IMR-90 (cell line): ENCODE measurements around the gene MAD2L2. TPM values are rescaled to one million over a fixed set of nuclear protein-coding genes. Genes with fewer than 3 reads are reported as not detected.

Experiments used
- ATAC-seq: fragments of 200-7000 bp; cut with Tn5 transposase; 2 replicates; pipeline ENCODE4 v1.9.1; 2020; ENCODE audit warnings: low read depth, mild to moderate bottlenecking, moderate library complexity
- BruUV-seq: library from RNA; stranded (reverse); fragments of 400-500 nt; replicated peaks from 2 replicates; lab custom pipeline; 2021; lab: Mats Ljungman, UMichigan
- CTCF ChIA-PET: fragments of 300-600 bp; formaldehyde crosslinking; extraction: SDS; loops from one replicate; lab custom pipeline; 2021; ENCODE audit warnings: antibody characterized with exemption; lab: Yijun Ruan, JAX
- POLR2A ChIA-PET: fragments of 300-600 bp; sonication (Branson Sonifier 250); formaldehyde crosslinking; loops from one replicate; lab custom pipeline; 2022; ENCODE audit warnings: antibody characterized with exemption; ENCODE audit not compliant: unreplicated experiment; lab: Charles Lee
- DNase-seq: peaks from one replicate; pipeline ENCODE4 v3.0.0; 2013
- H2AFZ ChIP-seq: replicated peaks from 2 replicates; pipeline ENCODE3; 2013; ENCODE audit warnings: low read length, mild to moderate bottlenecking; ENCODE audit not compliant: poor library complexity
- H2AK5ac ChIP-seq: 2 replicates; pipeline ENCODE4 v1.6.1; 2013; ENCODE audit warnings: low read depth, low read length, inconsistent platforms
- H2AK9ac ChIP-seq: replicated peaks from 2 replicates; pipeline ENCODE3; 2013; ENCODE audit warnings: mild to moderate bottlenecking, low read depth, low read length, moderate library complexity; ENCODE audit not compliant: poor library complexity
- H2BK120ac ChIP-seq: 2 replicates; pipeline ENCODE4 v1.6.1; 2013; ENCODE audit warnings: low read depth, low read length, inconsistent platforms
- H2BK15ac ChIP-seq: 3 replicates; pipeline ENCODE4 v1.6.1; 2013; ENCODE audit warnings: low read depth, low read length, inconsistent platforms
- H2BK20ac ChIP-seq: 2 replicates; pipeline ENCODE4 v1.6.1; 2013; ENCODE audit warnings: low read depth, mild to moderate bottlenecking, inconsistent platforms, low read length, moderate library complexity
- H2BK5ac ChIP-seq: 2 replicates; pipeline ENCODE4 v1.6.1; 2013; ENCODE audit warnings: mild to moderate bottlenecking, low read depth, low read length, inconsistent platforms; ENCODE audit not compliant: poor library complexity, severe bottlenecking
- H3K14ac ChIP-seq: replicated peaks from 2 replicates; pipeline ENCODE4 v1.6.1; 2013; ENCODE audit warnings: low read depth, low read length, inconsistent platforms
- H3K18ac ChIP-seq: 2 replicates; pipeline ENCODE4 v1.6.1; 2013; ENCODE audit warnings: low read depth, low read length, control low read depth
- H3K23ac ChIP-seq: 2 replicates; pipeline ENCODE4 v1.6.1; 2013; ENCODE audit warnings: low read depth, low read length, inconsistent platforms
- H3K27ac ChIP-seq: 2 replicates; pipeline ENCODE4 v1.5.1; 2013; ENCODE audit warnings: mild to moderate bottlenecking, control low read depth, low read length; ENCODE audit not compliant: insufficient read depth
- H3K27me3 ChIP-seq: 2 replicates; pipeline ENCODE4 v1.6.1; 2013; ENCODE audit warnings: low read length; ENCODE audit not compliant: control insufficient read depth, insufficient read depth
- H3K36me3 ChIP-seq: 2 replicates; pipeline ENCODE4 v1.6.1; 2013; ENCODE audit warnings: low read length, mixed read lengths; ENCODE audit not compliant: control insufficient read depth, insufficient read depth
- H3K4ac ChIP-seq: 2 replicates; pipeline ENCODE4 v1.6.1; 2013; ENCODE audit warnings: low read depth, low read length, inconsistent platforms
- H3K4me1 ChIP-seq: 2 replicates; pipeline ENCODE4 v1.6.1; 2013; ENCODE audit warnings: low read length, mixed read lengths; ENCODE audit not compliant: control insufficient read depth, insufficient read depth
- H3K4me2 ChIP-seq: 2 replicates; pipeline ENCODE4 v1.6.1; 2013; ENCODE audit warnings: low read depth, mild to moderate bottlenecking, control low read depth, low read length, moderate library complexity
- H3K4me3 ChIP-seq: 2 replicates; pipeline ENCODE4 v1.5.1; 2013; ENCODE audit warnings: low read depth, mild to moderate bottlenecking, control low read depth, low read length, moderate library complexity; ENCODE audit not compliant: insufficient read depth
- H3K56ac ChIP-seq: 2 replicates; pipeline ENCODE4 v1.6.1; 2013; ENCODE audit warnings: low read length, inconsistent platforms; ENCODE audit not compliant: insufficient read depth; ENCODE audit errors: extremely low read depth
- H3K79me1 ChIP-seq, 2 experiments: 2 replicates each; pipeline ENCODE4 v1.6.1; 2013; ENCODE audit warnings: low read length in 2 of 2, inconsistent platforms in 1 of 2, low read depth in 1 of 2
- H3K9ac ChIP-seq: 2 replicates; pipeline ENCODE4 v1.6.1; 2013; ENCODE audit warnings: low read depth, low read length, control low read depth
- H3K9me1 ChIP-seq: 2 replicates; pipeline ENCODE4 v1.6.1; 2013; ENCODE audit warnings: low read length, inconsistent platforms; ENCODE audit not compliant: insufficient read depth
- H3K9me3 ChIP-seq: 2 replicates; pipeline ENCODE4 v1.6.1; 2013; ENCODE audit warnings: low read length; ENCODE audit not compliant: control insufficient read depth, insufficient read depth
- H4K20me1 ChIP-seq: 2 replicates; pipeline ENCODE4 v1.6.1; 2013; ENCODE audit warnings: low read length, inconsistent platforms; ENCODE audit not compliant: insufficient read depth
- H4K5ac ChIP-seq: 2 replicates; pipeline ENCODE4 v1.6.1; 2013; ENCODE audit warnings: mild to moderate bottlenecking, low read depth, low read length, control low read depth
- H4K8ac ChIP-seq, 2 experiments: 2 replicates each; pipeline ENCODE4 v1.6.1; 2013; ENCODE audit warnings: low read depth in 2 of 2, low read length in 2 of 2, control low read depth in 1 of 2, inconsistent platforms in 1 of 2
- H4K91ac ChIP-seq: 2 replicates; pipeline ENCODE4 v1.6.1; 2013; ENCODE audit warnings: low read depth, low read length, inconsistent platforms; ENCODE audit not compliant: insufficient read depth
- BHLHE40 ChIP-seq: fragments of 150-350 bp; IDR thresholded peaks from 2 replicates; pipeline ENCODE4 v1.6.1; 2016; ENCODE audit warnings: mild to moderate bottlenecking, low read depth, low read length
- CEBPB ChIP-seq: IDR thresholded peaks from 2 replicates; pipeline ENCODE4 v1.6.1; 2012; ENCODE audit warnings: low read depth, low read length, improper control_type of control experiment
- CTCF ChIP-seq: conservative IDR thresholded peaks from 2 replicates; pipeline ENCODE4 v1.5.1; 2012; ENCODE audit warnings: mild to moderate bottlenecking, low read depth, low read length, improper control_type of control experiment
- ELK1 ChIP-seq: fragments of 150-350 bp; IDR thresholded peaks from 2 replicates; pipeline ENCODE4 v1.6.1; 2016; ENCODE audit warnings: low read depth, mild to moderate bottlenecking, low read length, moderate library complexity, borderline replicate concordance
- MAFK ChIP-seq: IDR thresholded peaks from 2 replicates; pipeline ENCODE4 v1.6.1; 2012; ENCODE audit warnings: low read depth, low read length, improper control_type of control experiment
- NFE2L2 ChIP-seq: fragments of 150-350 bp; IDR thresholded peaks from 2 replicates; pipeline ENCODE4 v1.6.1; 2016; ENCODE audit warnings: low read depth, mild to moderate bottlenecking, low read length
- RAD21 ChIP-seq: IDR thresholded peaks from 2 replicates; pipeline ENCODE4 v1.6.1; 2012; ENCODE audit warnings: low read length, improper control_type of control experiment
- RCOR1 ChIP-seq: IDR thresholded peaks from 2 replicates; pipeline ENCODE4 v1.6.1; 2012; ENCODE audit warnings: mild to moderate bottlenecking, low read length, improper control_type of control experiment; ENCODE audit not compliant: insufficient replicate concordance
- RFX5 ChIP-seq: IDR thresholded peaks from 2 replicates; pipeline ENCODE4 v1.8.0; 2012; ENCODE audit warnings: low read depth, mild to moderate bottlenecking, low read length, moderate library complexity
- SMC3 ChIP-seq: fragments of 150-350 bp; IDR thresholded peaks from 2 replicates; pipeline ENCODE4 v1.6.1; 2016; ENCODE audit warnings: low read depth, mild to moderate bottlenecking, antibody characterized with exemption, low read length, moderate library complexity
- USF2 ChIP-seq: fragments of 150-350 bp; IDR thresholded peaks from 2 replicates; pipeline ENCODE4 v1.6.1; 2017; ENCODE audit warnings: mild to moderate bottlenecking, antibody characterized with exemption, low read length, low read depth
- WGBS, 2 experiments: methylation state at CpG; one replicate each; pipeline versions ENCODE4 v1.1.5 to v1.1.7; 2013; ENCODE audit warnings: missing lambda C conversion rate in 2 of 2; ENCODE audit not compliant: insufficient read length in 1 of 2; ENCODE audit errors: extremely low coverage in 2 of 2; 5-methylcytosine and 5-hydroxymethylcytosine counted together
- dilution Hi-C: fragments of 300-500 bp; cut with HindIII; formaldehyde crosslinking; loops from one replicate; pipeline ENCODE4 v1.14.3; 2018; ENCODE audit warnings: low sequenced_read_pairs; ENCODE audit not compliant: unreplicated experiment
- in situ Hi-C: fragments of 300-500 bp; cut with MboI; formaldehyde crosslinking; loops from 3 replicates; pipeline ENCODE4 v1.14.3; 2019; ENCODE audit warnings: low sequenced_read_pairs, inconsistent platforms, mixed read lengths
- intact Hi-C: fragments of 100-400 bp; cut with micrococcal nuclease; formaldehyde crosslinking; loops from 2 replicates; pipeline ENCODE4 v1.10.0; 2022
- polyA plus RNA-seq, 3 experiments: library from polyadenylated mRNA; depleted of rRNA; stranded (reverse); fragments of >200 nt; gene quantifications; 2 replicates each; pipeline ENCODE4 v1.2.3, GENCODE V29; 2012; ENCODE audit warnings: low replicate concordance in 1 of 3
- total RNA-seq: library from RNA; depleted of rRNA; stranded (reverse); fragments of >200 nt; gene quantifications from 2 replicates; pipeline ENCODE4 v1.2.3, GENCODE V29; 2012

MAD2L2 gene
- total and polyA plus RNA-seq, 2 of the 4 experiments (the other 2 are of a cell fraction), result 44.6 to 70.9 TPM

- intact Hi-C loops, result loop anchor here (5.0 kb wide), 1 partner anchor 678 kb away; no protein-coding TSS in a partner anchor
- Histone ChIP-seq H2BK15ac (no peak overlapping the region), H2AK9ac (no peak overlapping the region), H2BK5ac (no peak overlapping the region), H2BK20ac (no peak overlapping the region), H3K56ac (no peak overlapping the region), H3K4me2 (no peak overlapping the region), H3K79me1 (no peaks in the 10 kb centered on the region), H3K9me1 (no peaks in the 10 kb centered on the region), H3K27me3 (peaks cover 18% of the 10 kb centered on the region), H3K4me3 (no peak overlapping the region), H2AFZ (no peak overlapping the region), H3K9me3 (no peaks in the 10 kb centered on the region), H3K14ac (no peak overlapping the region), H3K9ac (no peak overlapping the region), H4K5ac (no peak overlapping the region), H4K20me1 (no peaks in the 10 kb centered on the region), H2AK5ac (no peak overlapping the region), H3K36me3 (no peaks in the 10 kb centered on the region), H3K27ac (no peak overlapping the region), H3K4ac (no peak overlapping the region), H2BK120ac (no peak overlapping the region), H3K18ac (no peak overlapping the region), H3K23ac (no peak overlapping the region), H3K4me1 (no peaks in the 10 kb centered on the region), H4K8ac (no peak overlapping the region), H4K91ac (no peak overlapping the region)
- ChIA-PET POLR2A (no interaction called here), CTCF (interaction anchor here (0.6 kb wide), 1 partner anchor 69 kb away, joined by 3 read pairs; no protein-coding TSS in a partner anchor)
- 65% methylated on average over 5 of the region's 24 CpGs; no CpG with 5 or more reads in 1 of the 2 experiments for WGBS, 2 experiments
- DNase-seq (no peak), ATAC-seq (no peak)
- TF ChIP-seq RCOR1, result no peak
- no peak for TF ChIP-seq CEBPB
- TF ChIP-seq RAD21, result no peak
- TF ChIP-seq RFX5, result no peak
- TF ChIP-seq ELK1, result no peak
- no peak for TF ChIP-seq CTCF
- no peak for TF ChIP-seq USF2
- TF ChIP-seq SMC3, result no peak
- no peak for TF ChIP-seq NFE2L2
- TF ChIP-seq MAFK, result no peak
- no peak for TF ChIP-seq BHLHE40
- in situ Hi-C loops, result loop anchor here (5.0 kb wide), 1 partner anchor 58 kb away; no protein-coding TSS in a partner anchor
- BruUV-seq, result no TSS peak
- dilution Hi-C loops, result no loop called here
Observed at GRCh38 chr1:11714831-11715575, 34.1 kb upstream of the MAD2L2 start.
